SK-N-SH (cell line): ENCODE data around the gene COX14.

Experiments
- CTCF ChIP-seq: fragments of 200-600 bp; sonication (generic); IDR thresholded peaks from 2 replicates; pipeline ENCODE4 v1.6.1; 2017; ENCODE audit warnings: antibody characterized with exemption, mild to moderate bottlenecking, moderate library complexity
- REST ChIP-seq: IDR thresholded peaks from 2 replicates; pipeline ENCODE4 v1.6.1; 2012; ENCODE audit warnings: mild to moderate bottlenecking, low read depth, low read length, moderate library complexity
- ZBTB33 ChIP-seq: IDR thresholded peaks from 2 replicates; pipeline ENCODE4 v1.4.0; 2012; ENCODE audit warnings: low read depth, borderline replicate concordance

- no peak for TF ChIP-seq CTCF
- TF ChIP-seq REST = no peak
- no peak for TF ChIP-seq ZBTB33
These were observed 43.0 kb upstream of the COX14 start for GRCh38 chr12:50069069-50069468.
